ENCODE measurements around the gene RICTOR.

- no peak for TF ChIP-seq CTCF (IDR thresholded peaks at IDR 0.05)
- TF ChIP-seq POLR2A (IDR thresholded peaks at IDR 0.05): no peak
Observed at GRCh38 chr5:38911933-38912332, 162.3 kb downstream of the RICTOR start.
